ENCODE results near the gene ZSWIM1.

Gene ZSWIM1

DNA sequence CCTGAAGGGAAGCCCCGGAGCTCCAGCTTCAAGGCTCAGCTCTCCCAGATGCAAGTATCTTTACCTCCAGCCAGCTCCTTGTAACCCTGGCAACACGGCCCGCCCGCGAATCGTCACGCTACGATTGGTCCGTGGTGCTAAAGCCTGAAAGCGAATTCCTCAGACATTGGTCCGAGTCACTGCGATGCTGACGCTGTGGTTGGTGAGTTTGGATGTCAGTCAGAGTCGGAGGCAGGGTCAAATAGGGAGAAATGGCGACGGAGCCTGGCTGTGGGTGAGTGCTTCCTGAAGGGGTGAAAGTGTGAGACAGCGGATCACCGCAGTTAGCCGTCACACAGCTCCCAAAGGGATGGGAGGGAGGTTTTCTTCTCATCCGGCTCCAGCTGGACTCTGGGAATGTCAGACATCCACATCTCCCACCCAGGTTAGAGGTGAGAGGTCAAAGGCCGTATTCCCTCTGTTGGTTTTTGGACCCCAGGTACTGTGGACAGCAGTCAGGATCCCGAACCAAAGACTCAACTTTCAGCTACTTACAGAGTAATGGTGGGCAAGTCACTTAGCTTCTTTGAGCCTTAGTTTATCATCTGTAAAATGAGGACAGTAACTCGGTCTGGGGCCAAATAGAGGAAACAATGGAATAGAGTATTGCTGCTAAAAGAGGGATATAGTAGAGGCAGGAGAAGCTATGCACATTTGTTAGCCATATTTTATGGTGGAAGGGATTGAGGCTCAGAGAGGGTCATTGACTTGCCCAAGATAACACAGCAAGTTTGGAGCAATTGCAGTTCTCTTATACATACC lies at the start of gene ZSWIM1:
ZSWIM1 (plus strand) TSS at position 240 of the 801 bp plus-strand sequence. CDS start 1,366 bp downstream, outside the sequence.
- peak; percentile 98 to 99 for DNase-seq

DNA sequence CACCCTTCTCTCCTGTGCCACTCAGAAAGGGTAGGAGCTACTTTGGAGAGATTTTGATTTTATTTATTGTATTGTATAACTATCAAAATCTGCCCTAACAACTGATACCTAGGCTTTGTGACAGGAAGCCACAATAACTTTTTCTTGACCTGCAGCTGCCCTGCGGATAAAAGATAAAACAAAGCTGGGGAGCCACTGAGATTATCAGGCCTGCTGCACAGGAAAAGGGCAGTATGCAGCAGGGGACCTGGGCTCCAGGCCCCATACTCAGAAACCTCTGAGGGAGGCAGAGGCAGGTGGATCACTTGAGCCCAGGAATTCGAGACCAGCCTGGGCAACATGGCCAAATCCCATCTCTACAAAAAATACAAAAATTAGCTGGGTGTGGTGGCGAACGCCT lies 48.4 kb upstream of the ZSWIM1 start:
- no peak for DNase-seq

- peak; percentile 26 to 29 for DNase-seq
These were observed 47.8 kb upstream of the ZSWIM1 start, which contains the start of gene SNX21 for GRCh38 chr20:45833030-45833882. TSS of gene SNX21 (plus strand) at chr20:45833799. CDS start at chr20:45833920, 121 bp downstream.

DNA sequence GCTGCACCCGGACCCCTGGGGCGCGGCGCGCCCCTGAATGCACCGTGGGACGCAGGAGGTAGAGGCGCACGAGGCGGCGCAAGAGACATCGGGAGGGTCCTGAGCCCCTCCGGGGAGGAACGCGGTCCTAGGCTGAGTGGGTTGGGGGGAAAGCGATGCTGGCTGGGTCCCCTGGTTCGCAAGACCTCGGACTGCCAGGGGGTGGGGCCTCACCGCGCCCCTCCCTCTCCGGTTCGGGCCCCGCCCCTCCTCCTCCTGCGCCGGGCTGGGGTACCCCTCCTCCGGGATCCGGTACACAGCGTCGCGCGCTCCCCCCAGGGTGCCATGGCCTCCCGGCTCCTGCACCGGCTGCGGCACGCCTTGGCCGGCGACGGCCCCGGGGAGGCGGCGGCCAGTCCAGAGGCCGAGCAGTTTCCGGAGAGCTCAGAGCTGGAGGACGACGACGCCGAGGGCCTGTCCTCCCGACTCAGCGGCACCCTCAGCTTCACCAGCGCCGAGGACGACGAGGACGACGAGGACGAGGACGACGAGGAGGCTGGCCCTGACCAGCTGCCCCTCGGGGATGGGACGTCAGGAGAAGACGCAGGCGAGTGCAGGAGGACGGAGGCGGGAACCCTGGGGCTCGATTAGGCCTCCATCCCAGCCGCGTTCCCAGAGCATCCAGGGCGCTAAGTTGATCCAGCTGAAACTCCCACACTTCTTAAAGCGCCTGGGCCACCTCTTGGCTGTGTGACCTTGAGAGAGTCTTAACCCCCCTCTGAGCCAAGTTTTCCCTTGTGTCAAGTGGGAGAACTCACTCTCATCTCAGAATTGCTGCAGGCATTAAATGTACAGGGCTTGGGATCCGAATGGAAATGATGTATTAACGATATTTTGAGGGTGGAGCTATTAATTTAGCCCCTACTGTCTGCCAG lies 46.9 kb upstream of the ZSWIM1 start:
- peak; percentile 41 to 48 for DNase-seq

DNA sequence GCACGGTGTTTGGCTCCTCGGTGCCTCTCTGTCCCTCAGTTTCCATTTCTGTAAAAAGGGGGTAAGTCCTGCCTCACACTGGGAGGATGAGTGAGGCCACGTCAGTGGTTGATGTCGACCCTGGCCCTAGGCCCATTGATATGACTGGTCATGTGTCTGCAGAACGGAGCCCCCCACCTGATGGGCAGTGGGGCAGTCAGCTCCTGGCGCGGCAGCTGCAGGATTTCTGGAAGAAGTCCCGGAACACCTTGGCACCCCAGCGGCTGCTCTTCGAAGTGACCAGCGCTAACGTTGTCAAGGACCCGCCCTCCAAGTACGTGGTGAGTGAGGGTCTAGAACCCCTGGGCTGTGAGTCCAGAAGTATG lies 46.2 kb upstream of the ZSWIM1 start:
- DNase-seq, result no peak

GRCh38 chr20:45835329-45835765 lies 45.7 kb upstream of the ZSWIM1 start:
- DNase-seq, result no peak

DNA sequence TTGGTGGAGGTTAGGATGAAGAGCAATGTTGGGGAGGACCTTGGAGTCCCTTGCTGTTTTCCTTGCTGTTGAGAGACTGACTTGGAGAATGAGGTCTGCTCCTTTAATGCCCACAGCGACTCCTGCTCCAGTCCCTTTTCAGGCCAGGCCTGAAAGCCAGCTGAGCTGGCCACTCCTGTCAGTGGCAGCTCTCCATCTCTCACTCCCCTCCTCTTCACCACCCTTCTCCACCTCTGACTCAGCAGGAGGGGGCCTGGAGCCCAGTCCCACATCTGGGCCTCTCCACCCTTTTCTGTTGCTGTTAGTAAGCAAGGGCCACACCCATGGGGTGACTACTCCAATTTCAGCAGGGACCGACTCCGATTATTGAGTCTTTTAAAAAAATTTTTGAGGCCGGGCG lies 45.2 kb upstream of the ZSWIM1 start:
- no peak for DNase-seq

DNA sequence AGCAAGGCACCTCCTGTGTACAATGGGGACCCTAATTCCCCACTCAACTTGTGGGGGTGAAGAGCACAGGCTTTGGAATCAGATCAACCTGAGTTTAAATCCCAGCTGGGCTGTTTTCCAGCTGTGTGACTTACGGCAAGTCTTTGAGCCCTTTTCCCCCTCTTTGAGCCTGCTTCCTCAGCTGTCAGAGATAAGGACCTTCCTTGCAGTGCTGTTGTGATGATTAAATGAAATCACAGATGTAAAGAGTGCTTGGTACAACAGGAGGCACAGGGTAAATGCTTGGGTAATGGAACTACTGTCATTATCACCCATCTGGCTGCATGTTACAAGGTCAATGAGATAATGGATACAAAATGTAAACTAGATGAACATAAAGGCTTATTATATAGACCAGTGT lies 44.2 kb upstream of the ZSWIM1 start:
- no peak for DNase-seq

GRCh38 chr20:45840700-45841198 lies 40.3 kb upstream of the ZSWIM1 start:
- no peak for DNase-seq

- no peak for DNase-seq
These were observed 39.5 kb upstream of the ZSWIM1 start for GRCh38 chr20:45841407-45842129.

DNA sequence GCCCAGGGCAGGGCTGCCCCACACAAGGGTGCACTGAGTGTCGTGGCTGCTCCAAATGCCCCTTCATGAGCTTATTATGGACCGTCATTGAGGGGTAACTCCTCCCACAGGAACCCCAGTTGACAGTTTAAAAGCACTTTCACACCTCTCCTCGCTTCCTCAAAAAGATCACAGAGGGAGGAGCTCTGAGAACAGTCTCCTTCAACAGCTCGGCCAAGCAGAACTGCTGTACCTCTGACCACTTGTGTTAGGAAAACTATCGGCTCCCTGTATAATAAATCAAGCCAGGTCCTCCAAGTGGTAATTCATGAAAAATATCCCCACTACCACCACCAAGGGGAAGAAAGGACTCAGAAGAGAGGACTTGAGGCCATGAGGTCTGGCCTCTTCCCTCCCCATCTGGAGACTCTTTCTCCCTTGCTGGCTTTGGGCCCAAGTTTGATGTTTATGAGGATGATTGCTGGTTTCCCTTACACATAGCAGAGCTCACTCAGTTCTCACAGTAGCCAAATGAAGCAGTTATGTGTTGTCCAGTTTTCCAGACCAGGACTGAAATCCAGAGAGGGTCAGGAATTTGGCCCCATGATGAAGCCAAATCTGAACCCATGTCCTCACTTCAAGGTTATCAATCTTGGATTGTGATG lies 38.7 kb upstream of the ZSWIM1 start:
- DNase-seq, result no peak

DNA sequence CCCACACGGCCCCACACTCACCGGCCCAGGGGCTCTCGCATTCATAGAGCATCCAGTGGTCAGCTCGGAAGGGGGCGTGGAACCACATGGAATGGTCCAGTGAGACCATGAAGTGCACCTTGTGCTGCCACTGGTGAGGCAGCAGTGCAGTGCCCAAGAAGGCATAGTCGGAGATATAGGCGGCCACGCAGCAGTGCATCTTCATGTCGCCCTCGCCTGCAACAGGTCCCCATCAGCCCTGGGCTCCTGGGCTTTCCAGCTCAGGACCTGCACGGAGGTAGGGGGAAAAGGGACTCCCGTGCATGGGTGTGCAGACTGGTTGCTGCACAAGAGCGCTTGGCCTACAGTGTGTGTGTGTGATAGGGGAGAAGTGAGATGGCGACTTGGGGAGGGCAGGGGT lies 37.5 kb upstream of the ZSWIM1 start:
- no peak for DNase-seq

GRCh38 chr20:45845452-45845851 lies 35.6 kb upstream of the ZSWIM1 start:
- no peak for DNase-seq

DNA sequence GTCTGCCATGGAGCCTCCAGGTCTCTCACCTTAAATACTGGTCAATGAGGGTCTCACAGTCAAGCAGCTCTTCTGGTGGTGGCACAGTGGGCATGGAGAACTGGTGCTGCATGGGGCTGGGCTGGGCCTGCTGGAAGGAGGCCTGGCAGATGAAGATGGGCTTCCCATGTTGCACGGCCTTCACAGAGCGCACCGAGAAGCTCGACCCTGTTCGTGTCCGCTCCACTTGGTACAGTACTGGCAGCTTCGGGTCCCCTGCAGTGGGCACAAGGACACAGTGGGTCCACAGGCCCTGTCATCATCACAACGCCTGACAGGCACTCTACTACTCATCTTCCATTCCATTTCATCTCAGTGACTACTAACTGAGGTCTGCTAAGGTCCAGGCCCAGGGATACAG lies 32.6 kb upstream of the ZSWIM1 start:
- DNase-seq, result no peak

DNA sequence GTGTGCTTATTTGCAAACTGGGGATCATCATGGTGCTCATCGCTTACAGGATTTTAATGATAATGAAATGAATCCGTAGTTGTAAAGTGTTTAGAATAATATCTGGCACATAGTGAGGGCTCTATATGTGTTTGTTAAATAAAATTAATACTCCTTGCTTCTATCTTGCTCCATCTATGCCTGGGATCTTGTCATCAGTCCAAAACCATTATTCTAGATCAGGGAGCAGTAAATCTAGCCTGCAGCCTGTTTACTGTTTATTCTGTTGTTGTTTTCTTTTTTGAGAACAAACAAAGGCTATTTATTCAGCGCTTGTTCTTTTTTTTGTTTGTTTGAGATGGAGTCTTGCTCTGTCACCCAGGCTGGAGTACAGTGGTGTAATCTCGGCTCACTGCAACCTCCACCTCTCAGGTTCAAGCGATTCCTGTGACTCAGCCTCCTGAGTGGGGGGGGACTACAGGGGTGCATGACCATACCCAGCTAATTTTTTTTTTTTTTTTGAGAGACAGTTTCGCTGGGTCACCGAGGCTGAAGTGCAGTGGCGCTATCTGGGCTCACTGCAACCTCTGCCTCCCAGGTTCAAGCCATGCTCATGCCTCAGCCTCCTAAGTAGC lies 32.0 kb upstream of the ZSWIM1 start:
- no peak for DNase-seq

GRCh38 chr20:45850238-45850637 lies 30.8 kb upstream of the ZSWIM1 start:
- DNase-seq, result no peak

DNA sequence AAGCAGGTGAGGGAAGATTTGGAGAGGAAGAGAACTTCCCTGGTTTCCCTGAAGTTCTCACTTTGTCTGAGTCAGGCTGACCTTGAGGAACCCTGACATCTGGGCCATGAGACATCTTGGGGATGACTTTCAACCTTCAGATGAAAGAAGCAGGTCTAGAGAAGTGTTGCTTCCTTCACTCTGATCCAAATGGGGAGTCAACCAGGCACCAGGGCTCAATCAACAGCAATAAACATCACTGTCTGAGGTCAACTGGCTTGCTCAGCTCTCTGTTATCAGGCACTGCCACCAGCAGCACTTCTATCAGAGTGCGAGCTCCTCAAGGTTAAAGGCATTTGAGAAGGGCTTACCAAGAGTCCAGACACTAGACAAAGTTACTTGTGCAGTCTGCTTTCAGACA lies 30.1 kb upstream of the ZSWIM1 start:
- DNase-seq, result no peak

DNA sequence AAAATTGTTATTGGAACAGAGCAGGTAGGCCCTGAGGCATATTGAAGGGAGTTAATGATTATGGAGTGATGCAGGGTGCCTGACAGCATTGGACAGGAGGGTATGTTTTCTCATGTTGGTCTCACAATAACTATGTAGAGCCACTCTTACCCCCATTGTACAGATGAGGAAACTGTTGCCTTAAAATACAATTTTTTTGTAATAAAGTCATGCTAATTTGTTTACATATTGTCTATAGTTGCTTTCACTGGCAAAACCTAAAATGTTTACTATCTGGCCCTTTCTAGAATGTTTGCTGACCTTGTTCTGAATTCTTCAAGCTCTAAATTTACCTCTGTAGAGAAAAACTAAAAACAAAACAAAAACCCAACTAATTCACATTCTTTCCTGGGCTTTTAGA lies 29.5 kb upstream of the ZSWIM1 start:
- DNase-seq, result no peak

DNA sequence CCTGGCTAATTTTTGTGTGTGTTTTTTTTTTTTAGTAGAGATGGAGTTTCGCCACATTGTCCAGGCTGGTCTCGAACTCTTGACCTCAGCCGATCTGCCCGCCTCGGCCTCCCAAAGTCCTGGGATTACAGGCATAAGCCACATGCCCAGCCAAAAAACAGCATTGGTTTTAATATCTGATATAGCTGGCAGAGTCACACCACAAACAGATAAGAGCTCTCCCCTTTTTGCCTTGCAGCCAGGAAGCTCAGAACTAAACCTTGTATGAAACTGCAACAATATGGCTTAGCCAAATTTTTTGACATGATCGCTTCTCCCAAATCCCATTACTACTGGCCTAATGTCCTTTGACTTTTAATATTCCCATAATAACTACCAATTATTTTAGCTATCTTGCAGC lies 28.7 kb upstream of the ZSWIM1 start:
- no peak for DNase-seq

- no peak for DNase-seq
These were observed 27.5 kb upstream of the ZSWIM1 start for GRCh38 chr20:45853484-45853883.

Data from CD4-positive, alpha-beta T cell treated with Interleukin-4 for 1 hour (primary cell).